Measurements from ENCODE around the gene CDH4. TPM values are rescaled to one million over a fixed set of nuclear protein-coding genes. Genes with fewer than 3 reads are reported as not detected.
"Not testable (repeated sequence)": the region's sequence is repeated elsewhere in the genome, so short reads cannot be mapped to it uniquely, and the experiment has no call there.

The CDH4 gene
- total and polyA plus RNA-seq, 2 donors (not counting 1 experiment from before 2014, with no cell fraction given): not detected

DNA sequence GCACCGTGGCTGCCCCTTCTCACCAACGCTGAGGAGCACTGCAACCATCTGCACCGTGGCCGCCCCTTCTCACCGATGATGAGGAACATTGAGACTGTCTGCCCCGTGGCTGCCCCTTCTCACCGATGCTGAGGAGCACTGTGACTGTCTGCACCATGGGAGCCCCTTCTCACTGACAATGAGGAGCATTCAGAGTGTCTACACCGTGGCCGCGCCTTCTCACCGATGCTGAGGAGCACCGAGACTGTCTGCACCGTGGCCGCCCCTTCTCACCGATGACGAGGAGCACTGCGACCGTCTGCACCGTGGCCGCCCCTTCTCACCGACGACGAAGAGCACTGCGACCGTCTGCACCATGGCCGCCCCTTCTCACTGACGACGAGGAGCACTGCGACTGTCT is 693.4 kb downstream of the CDH4 start:
- CTCF ChIA-PET; H2AFZ ChIP-seq (ENCODE audit: insufficient read depth, low read depth, low read length, poor library complexity, severe bottlenecking); ATAC-seq (ENCODE audit: low read depth); H3K4me3 Mint-ChIP-seq; H3K9me3 ChIP-seq (ENCODE audit: control extremely low read depth in 1 of 3, control insufficient read depth in 2 of 3, insufficient read depth in 1 of 3, low read length in 2 of 3); H3K4me2 ChIP-seq (replicated peaks; ENCODE audit: low read depth, low read length, poor library complexity, severe bottlenecking); H3K4me1 ChIP-seq (ENCODE audit: control insufficient read depth in 2 of 2, insufficient read depth in 2 of 2, low read length in 2 of 2); H3K27ac Mint-ChIP-seq; H3K4me3 ChIP-seq (ENCODE audit: control extremely low read depth in 1 of 5, extremely low read depth in 1 of 5, insufficient read depth in 1 of 5, low read depth in 2 of 5, low read length in 4 of 5); intact Hi-C loops (cut with micrococcal nuclease); H4K20me1 ChIP-seq (ENCODE audit: control insufficient read depth, insufficient read depth, low read length, poor library complexity, severe bottlenecking); H3K36me3 ChIP-seq (replicated peaks in 1 of 2; ENCODE audit: control extremely low read depth in 1 of 2, control insufficient read depth in 1 of 2, extremely low read depth in 1 of 2, insufficient read depth in 2 of 2, low read length in 1 of 2); H3K9ac ChIP-seq (ENCODE audit: low read length); H3K27me3 Mint-ChIP-seq; H3K4me1 Mint-ChIP-seq; H3K27ac ChIP-seq (ENCODE audit: low read length in 2 of 2); H3K27me3 ChIP-seq (replicated peaks in 1 of 4; ENCODE audit: control extremely low read depth in 1 of 4, control insufficient read depth in 3 of 4, insufficient read depth in 4 of 4, low read length in 3 of 4); H3K79me2 ChIP-seq (ENCODE audit: control insufficient read depth, insufficient read depth, low read length); DNase-seq; POLR2A ChIA-PET; H3K9me3 Mint-ChIP-seq (ENCODE audit: insufficient read depth): not testable (repeated sequence)
- WGBS (ENCODE audit: insufficient coverage): 93% methylated on average over 5 of the region's 29 CpGs

GRCh38 chr20:61948056-61948455 is 696.0 kb downstream of the CDH4 start:
- H4K20me1 ChIP-seq (ENCODE audit: control insufficient read depth, insufficient read depth, low read length, poor library complexity, severe bottlenecking); H3K36me3 ChIP-seq (replicated peaks in 1 of 2; ENCODE audit: control extremely low read depth in 1 of 2, control insufficient read depth in 1 of 2, extremely low read depth in 1 of 2, insufficient read depth in 2 of 2, low read length in 1 of 2); H3K9me3 Mint-ChIP-seq (ENCODE audit: insufficient read depth); H3K79me2 ChIP-seq (ENCODE audit: control insufficient read depth, insufficient read depth, low read length); H3K4me3 ChIP-seq (ENCODE audit: control extremely low read depth in 1 of 5, extremely low read depth in 1 of 5, insufficient read depth in 1 of 5, low read depth in 2 of 5, low read length in 4 of 5); H3K4me1 ChIP-seq (ENCODE audit: control insufficient read depth in 2 of 2, insufficient read depth in 2 of 2, low read length in 2 of 2); H3K27ac Mint-ChIP-seq; H3K9me3 ChIP-seq (ENCODE audit: control extremely low read depth in 1 of 3, control insufficient read depth in 2 of 3, insufficient read depth in 1 of 3, low read length in 2 of 3); POLR2A ChIA-PET; H3K27me3 Mint-ChIP-seq; DNase-seq; H3K4me1 Mint-ChIP-seq; H3K27ac ChIP-seq (ENCODE audit: low read length in 2 of 2); ATAC-seq (ENCODE audit: low read depth); H3K4me2 ChIP-seq (replicated peaks; ENCODE audit: low read depth, low read length, poor library complexity, severe bottlenecking); intact Hi-C loops (cut with micrococcal nuclease); CTCF ChIA-PET; H3K4me3 Mint-ChIP-seq; H3K9ac ChIP-seq (ENCODE audit: low read length); H2AFZ ChIP-seq (ENCODE audit: insufficient read depth, low read depth, low read length, poor library complexity, severe bottlenecking): not testable (repeated sequence)
- 95% methylated on average over 19 of the region's 28 CpGs for WGBS (ENCODE audit: insufficient coverage)
- peaks cover 0 to 11% (median 0%) of the 10 kb centered on the region in 4 experiments for H3K27me3 ChIP-seq (replicated peaks in 1 of 4; ENCODE audit: control extremely low read depth in 1 of 4, control insufficient read depth in 3 of 4, insufficient read depth in 4 of 4, low read length in 3 of 4)

Measured in B cell (primary cell).